CD4-positive, CD25-positive, alpha-beta regulatory T cell (primary cell): ENCODE data around the gene CALN1. TPM values are rescaled to one million over a fixed set of nuclear protein-coding genes. Genes with fewer than 3 reads are reported as not detected.
"Not testable (repeated sequence)": the region's sequence is repeated elsewhere in the genome, so short reads cannot be mapped to it uniquely, and the experiment has no call there.

ENCODE experiments used
- ATAC-seq, 2 donors: fragments of 150-1000 bp; cut with Tn5 transposase; one replicate each; pipeline ENCODE4 v1.10.0; 2021; ENCODE audit warnings: low read depth in 2 of 2, moderate number of reproducible peaks in 2 of 2, moderate library complexity in 1 of 2
- DNase-seq, 3 donors: peaks; one replicate each; pipeline versions ENCODE4 v3.0.0 to v3.0.0-alpha.2; 2012 to 2022; ENCODE audit warnings: mixed read lengths in 1 of 3
- H3K27ac ChIP-seq: one replicate; pipeline ENCODE4 v1.7.0; 2013; ENCODE audit warnings: mild to moderate bottlenecking, low read length; ENCODE audit not compliant: insufficient read depth, poor library complexity, severe bottlenecking
- H3K27me3 ChIP-seq: one replicate; pipeline ENCODE4 v1.7.0; 2013; ENCODE audit warnings: low read length; ENCODE audit not compliant: control insufficient read depth, insufficient read depth
- H3K36me3 ChIP-seq: one replicate; pipeline ENCODE4 v1.7.0; 2013; ENCODE audit warnings: mild to moderate bottlenecking, low read length, moderate library complexity; ENCODE audit not compliant: control insufficient read depth, insufficient read depth
- H3K4me1 ChIP-seq: 2 replicates; pipeline ENCODE4 v1.7.0; 2013; ENCODE audit warnings: mild to moderate bottlenecking, low read length; ENCODE audit not compliant: insufficient read depth, control insufficient read depth, poor library complexity, severe bottlenecking
- H3K4me3 ChIP-seq: one replicate; pipeline ENCODE4 v1.7.0; 2013; ENCODE audit warnings: low read depth, mild to moderate bottlenecking, low read length, moderate library complexity
- H3K9me3 ChIP-seq, 2 experiments: 1 replicate in 1 of 2; 2 replicates in 1 of 2; pipeline ENCODE4 v1.7.0; 2013; ENCODE audit warnings: low read length in 2 of 2, mild to moderate bottlenecking in 1 of 2, moderate library complexity in 1 of 2; ENCODE audit not compliant: control insufficient read depth in 2 of 2
- H3K27ac Mint-ChIP-seq, 3 donors: one replicate each; pipeline ENCODE4 v1.8.0; 2020 to 2022; ENCODE audit warnings: mild to moderate bottlenecking in 3 of 3, mixed read lengths in 3 of 3, moderate library complexity in 2 of 3
- H3K27me3 Mint-ChIP-seq: one replicate; pipeline ENCODE4 v1.8.0; 2022; ENCODE audit warnings: mild to moderate bottlenecking, mixed read lengths
- H3K36me3 Mint-ChIP-seq: one replicate; pipeline ENCODE4 v1.8.0; 2020; ENCODE audit warnings: mixed read lengths
- H3K4me1 Mint-ChIP-seq, 4 donors: one replicate each; pipeline ENCODE4 v1.8.0; 2020 to 2022; ENCODE audit warnings: mixed read lengths in 4 of 4, mild to moderate bottlenecking in 1 of 4
- H3K4me3 Mint-ChIP-seq, 4 donors: one replicate each; pipeline ENCODE4 v1.8.0; 2020 to 2022; ENCODE audit warnings: mild to moderate bottlenecking in 4 of 4, mixed read lengths in 4 of 4, moderate library complexity in 3 of 4
- H3K9me3 Mint-ChIP-seq, 7 donors: one replicate each; pipeline ENCODE4 v1.8.0; 2020 to 2022; ENCODE audit warnings: mixed read lengths in 7 of 7, mild to moderate bottlenecking in 3 of 7, moderate library complexity in 2 of 7
- polyA plus RNA-seq, 4 donors: library from polyadenylated mRNA; unstranded; fragments of 300-500 nt; fragmentation: Illumina TruSeq; gene quantifications; one replicate each; pipeline ENCODE4 v1.2.3, GENCODE V29; 2021
- total RNA-seq: library from RNA; stranded (reverse); gene quantifications from one replicate; pipeline ENCODE4 v1.2.3, GENCODE V29; 2022

CALN1 gene
- total and polyA plus RNA-seq, 5 donors from 2014 or later: 0.52 TPM; not detected in 4

GRCh38 chr7:72213081-72213480 is 199.1 kb downstream of the CALN1 start:
- Mint-ChIP-seq H3K36me3 (no peaks in the 10 kb centered on the region), H3K27ac (no peak overlapping the region), H3K27me3 (no peaks in the 10 kb centered on the region), H3K4me1 (no peaks in the 10 kb centered on the region), H3K4me3 (no peak overlapping the region), H3K9me3 (peaks cover 0 to 15% (median 4%) of the 10 kb centered on the region in 7 donors)
- H3K4me3 ChIP-seq: no peak overlapping the region
- ATAC-seq (no peak), DNase-seq (no peak)
- H3K9me3 ChIP-seq: peaks cover 0 to 3% of the 10 kb centered on the region in 2 experiments
- H3K27me3 ChIP-seq: no peaks in the 10 kb centered on the region
- no peak overlapping the region for H3K27ac ChIP-seq
- no peaks in the 10 kb centered on the region for H3K4me1 ChIP-seq
- no peaks in the 10 kb centered on the region for H3K36me3 ChIP-seq

DNA sequence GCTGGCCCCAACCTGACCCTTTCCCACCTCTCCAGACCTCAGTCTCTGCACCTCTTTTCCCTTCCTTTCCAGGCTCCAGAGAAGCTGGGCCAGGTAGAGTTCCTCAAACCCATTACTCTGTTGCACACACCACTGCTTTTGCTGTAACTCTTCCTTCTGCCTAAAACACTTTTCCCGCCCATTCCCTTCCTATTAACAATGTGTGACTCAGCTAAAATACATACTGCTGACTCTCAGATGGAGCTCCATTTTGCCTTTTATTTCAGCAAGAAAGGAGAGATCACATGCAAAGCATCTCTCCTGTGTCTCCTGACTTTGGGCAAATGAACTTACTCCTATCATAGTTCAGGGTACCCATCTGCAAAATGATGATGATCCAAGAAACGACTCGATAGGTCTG is 201.0 kb downstream of the CALN1 start:
- Mint-ChIP-seq H3K27me3 (no peaks in the 10 kb centered on the region), H3K36me3 (no peaks in the 10 kb centered on the region), H3K4me1 (no peaks in the 10 kb centered on the region), H3K9me3 (peaks cover 0 to 12% (median 6%) of the 10 kb centered on the region in 7 donors), H3K4me3 (no peak overlapping the region), H3K27ac (peak overlapping the region in 1 of 3 donors; percentile 72)
- Histone ChIP-seq H3K4me1 (no peaks in the 10 kb centered on the region), H3K27me3 (no peaks in the 10 kb centered on the region), H3K4me3 (no peak overlapping the region), H3K27ac (no peak overlapping the region), H3K36me3 (no peaks in the 10 kb centered on the region), H3K9me3 (peaks cover 0 to 3% of the 10 kb centered on the region in 2 experiments)
- DNase-seq (no peak), ATAC-seq (no peak)

DNA sequence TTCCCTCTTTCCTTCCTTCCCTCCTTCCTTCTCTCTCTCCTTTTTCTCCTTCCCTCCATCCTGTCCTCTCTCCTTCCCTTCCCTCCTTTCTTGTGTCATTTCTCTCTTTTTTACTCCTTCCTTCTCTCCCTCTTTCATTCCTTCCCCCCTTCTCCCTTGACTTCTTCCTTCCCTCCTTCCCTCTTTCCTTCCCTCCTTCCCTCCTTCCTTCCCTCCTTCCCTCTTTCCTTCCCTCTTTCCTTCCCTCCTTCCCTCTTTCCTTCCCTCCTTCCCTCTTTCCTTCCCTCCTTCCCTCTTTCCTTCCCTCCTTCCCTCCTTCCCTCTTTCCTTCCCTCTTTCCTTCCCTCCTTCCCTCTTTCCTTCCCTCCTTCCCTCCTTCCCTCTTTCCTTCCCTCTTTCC is 203.1 kb downstream of the CALN1 start:
- not testable (repeated sequence) for H3K4me1 ChIP-seq, H3K9me3 ChIP-seq, H3K27me3 ChIP-seq, H3K36me3 ChIP-seq, H3K4me1 Mint-ChIP-seq, H3K27me3 Mint-ChIP-seq, H3K4me3 Mint-ChIP-seq, H3K36me3 Mint-ChIP-seq, ATAC-seq, DNase-seq, H3K27ac Mint-ChIP-seq, H3K27ac ChIP-seq, H3K4me3 ChIP-seq
- H3K9me3 Mint-ChIP-seq: peaks cover 0 to 12% (median 9%) of the 10 kb centered on the region in 7 donors

GRCh38 chr7:72196176-72196575 is 216.0 kb downstream of the CALN1 start:
- H3K27ac Mint-ChIP-seq: no peak overlapping the region

DNA sequence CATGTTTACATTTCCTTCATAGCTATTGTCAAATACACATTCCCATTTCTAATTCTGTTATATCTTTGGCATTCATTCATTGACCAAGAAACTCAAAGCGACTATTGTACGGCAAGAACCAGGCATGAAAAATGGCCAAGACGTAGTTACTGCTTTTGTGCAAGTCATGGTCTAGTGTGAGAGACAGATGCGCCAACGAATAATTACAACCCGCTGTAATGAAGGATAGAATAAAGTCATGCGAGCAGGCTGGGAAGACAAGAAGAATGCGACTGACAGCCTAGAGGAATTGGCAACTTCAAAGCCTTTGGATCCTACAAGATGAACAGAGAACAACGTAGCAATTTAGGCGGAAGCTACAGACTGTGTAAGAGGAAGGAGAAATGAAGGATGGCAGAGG is 221.2 kb downstream of the CALN1 start:
- H3K9me3 ChIP-seq: peaks cover 0 to 2% of the 10 kb centered on the region in 2 experiments
- no peaks in the 10 kb centered on the region for H3K4me1 ChIP-seq
- peaks cover 0 to 3% (median 0%) of the 10 kb centered on the region in 4 donors for H3K4me1 Mint-ChIP-seq
- no peaks in the 10 kb centered on the region for H3K36me3 Mint-ChIP-seq
- no peak for DNase-seq
- no peak for ATAC-seq
- H3K27me3 Mint-ChIP-seq: no peaks in the 10 kb centered on the region
- H3K27me3 ChIP-seq: no peaks in the 10 kb centered on the region
- no peak overlapping the region for H3K4me3 Mint-ChIP-seq
- H3K36me3 ChIP-seq: no peaks in the 10 kb centered on the region
- H3K9me3 Mint-ChIP-seq: peaks cover 0 to 8% (median 0%) of the 10 kb centered on the region in 7 donors
- H3K27ac ChIP-seq: no peak overlapping the region
- no peak overlapping the region for H3K4me3 ChIP-seq
- no peak overlapping the region for H3K27ac Mint-ChIP-seq

More at GRCh38 chr7:72196176-72196575, 216.0 kb downstream of the CALN1 start:
- Histone ChIP-seq H3K27ac (no peak overlapping the region), H3K4me3 (no peak overlapping the region), H3K9me3 (no peaks in the 10 kb centered on the region), H3K27me3 (no peaks in the 10 kb centered on the region), H3K36me3 (no peaks in the 10 kb centered on the region), H3K4me1 (no peaks in the 10 kb centered on the region)
- Mint-ChIP-seq H3K4me3 (no peak overlapping the region), H3K27me3 (no peaks in the 10 kb centered on the region), H3K36me3 (no peaks in the 10 kb centered on the region), H3K4me1 (peaks cover 0 to 3% (median 0%) of the 10 kb centered on the region in 4 donors), H3K9me3 (peaks cover 0 to 11% (median 2%) of the 10 kb centered on the region in 7 donors)
- no peak for DNase-seq
- no peak for ATAC-seq

DNA sequence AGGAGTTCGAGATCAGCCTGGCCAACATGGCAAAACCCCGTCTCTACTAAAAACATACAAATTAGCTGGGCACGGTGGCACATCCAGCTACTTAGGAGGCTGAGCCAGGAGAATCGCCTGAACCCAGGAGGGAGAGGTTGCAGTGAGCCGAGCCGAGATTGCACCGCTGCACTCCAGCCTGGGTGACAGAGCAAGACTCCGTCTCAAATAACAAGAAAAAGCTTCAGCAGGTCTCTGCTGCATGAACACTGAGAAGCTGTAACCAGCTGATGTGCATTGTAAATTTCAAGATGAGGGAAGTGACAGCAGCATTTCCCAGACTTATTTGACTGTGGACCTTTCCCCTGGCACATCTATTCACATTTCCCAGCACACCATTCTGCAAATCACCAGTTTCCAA is 222.0 kb downstream of the CALN1 start:
- no peaks in the 10 kb centered on the region for H3K4me1 ChIP-seq
- no peak overlapping the region for H3K27ac ChIP-seq
- ATAC-seq: no peak
- Mint-ChIP-seq H3K4me3 (no peak overlapping the region), H3K4me1 (peaks cover 0 to 3% (median 0%) of the 10 kb centered on the region in 4 donors), H3K27ac (no peak overlapping the region), H3K9me3 (peaks cover 0 to 8% (median 0%) of the 10 kb centered on the region in 7 donors), H3K36me3 (no peaks in the 10 kb centered on the region), H3K27me3 (no peaks in the 10 kb centered on the region)
- H3K4me3 ChIP-seq: no peak overlapping the region
- H3K36me3 ChIP-seq: no peaks in the 10 kb centered on the region
- H3K27me3 ChIP-seq: no peaks in the 10 kb centered on the region
- no peak for DNase-seq
- peaks cover 0 to 2% of the 10 kb centered on the region in 2 experiments for H3K9me3 ChIP-seq

- peaks cover 0 to 2% of the 10 kb centered on the region in 2 experiments for H3K9me3 ChIP-seq
- ATAC-seq: no peak
- Mint-ChIP-seq H3K27me3 (no peaks in the 10 kb centered on the region), H3K9me3 (peaks cover 0 to 14% (median 5%) of the 10 kb centered on the region in 7 donors), H3K36me3 (no peaks in the 10 kb centered on the region), H3K4me3 (no peak overlapping the region), H3K4me1 (no peaks in the 10 kb centered on the region), H3K27ac (no peak overlapping the region)
- no peaks in the 10 kb centered on the region for H3K4me1 ChIP-seq
- H3K4me3 ChIP-seq: no peak overlapping the region
- no peaks in the 10 kb centered on the region for H3K27me3 ChIP-seq
- H3K36me3 ChIP-seq: no peaks in the 10 kb centered on the region
- no peak for DNase-seq
- no peak overlapping the region for H3K27ac ChIP-seq
These were observed 225.0 kb downstream of the CALN1 start for GRCh38 chr7:72187179-72187578.

DNA sequence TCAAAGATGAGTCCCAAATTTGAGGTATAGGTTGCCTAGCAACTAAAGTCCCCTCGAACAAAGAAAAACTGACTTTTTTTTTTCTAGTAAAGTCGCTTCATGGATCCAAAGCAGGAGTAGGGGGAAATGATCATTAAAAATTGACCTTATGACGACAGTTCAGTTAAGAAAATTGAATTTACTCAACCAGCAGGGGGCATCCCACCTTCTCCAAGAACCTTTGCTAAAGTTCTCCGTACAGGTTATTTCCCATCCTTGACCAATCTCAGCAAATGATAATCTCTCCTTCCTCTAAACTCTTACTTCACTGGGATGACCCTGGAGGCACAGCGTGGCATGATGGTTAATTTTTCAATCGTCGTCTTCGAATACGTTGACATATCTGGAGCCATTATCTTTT is 228.3 kb downstream of the CALN1 start:
- H3K27ac Mint-ChIP-seq: no peak overlapping the region
- ATAC-seq (no peak), DNase-seq (no peak)
- H3K36me3 Mint-ChIP-seq: no peaks in the 10 kb centered on the region
- Histone ChIP-seq H3K27ac (no peak overlapping the region), H3K36me3 (no peaks in the 10 kb centered on the region), H3K27me3 (no peaks in the 10 kb centered on the region), H3K4me3 (no peak overlapping the region), H3K9me3 (no peaks in the 10 kb centered on the region), H3K4me1 (no peaks in the 10 kb centered on the region)
- no peak overlapping the region for H3K4me3 Mint-ChIP-seq
- H3K4me1 Mint-ChIP-seq: no peaks in the 10 kb centered on the region
- no peaks in the 10 kb centered on the region for H3K27me3 Mint-ChIP-seq
- peaks cover 0 to 10% (median 5%) of the 10 kb centered on the region in 7 donors for H3K9me3 Mint-ChIP-seq
